Endodermal cell (in vitro differentiated cells): Measurements from ENCODE around the gene SPCS2. TPM values are rescaled to one million over a fixed set of nuclear protein-coding genes. Genes with fewer than 3 reads are reported as not detected.

Experiments
- DNase-seq: peaks from one replicate; pipeline ENCODE4 v3.0.0-alpha.2; 2017
- H3K27ac ChIP-seq: 2 replicates; pipeline ENCODE4 v1.5.1; 2013; ENCODE audit warnings: mild to moderate bottlenecking, low read depth, low read length, moderate library complexity
- H3K27me3 ChIP-seq: 2 replicates; pipeline ENCODE4 v1.6.1; 2013; ENCODE audit warnings: mild to moderate bottlenecking, low read length, moderate library complexity; ENCODE audit not compliant: insufficient read depth, control insufficient read depth, poor library complexity, severe bottlenecking
- H3K36me3 ChIP-seq: 2 replicates; pipeline ENCODE4 v1.7.0; 2013; ENCODE audit warnings: mild to moderate bottlenecking, low read length, moderate library complexity; ENCODE audit not compliant: control insufficient read depth, insufficient read depth
- H3K4me1 ChIP-seq: one replicate; pipeline ENCODE4 v1.7.0; 2013; ENCODE audit warnings: low read length; ENCODE audit not compliant: control insufficient read depth, insufficient read depth
- H3K4me3 ChIP-seq: 2 replicates; pipeline ENCODE4 v1.5.1; 2013; ENCODE audit warnings: mild to moderate bottlenecking, low read length, moderate library complexity
- H3K9ac ChIP-seq: 2 replicates; pipeline ENCODE4 v1.6.1; 2013; ENCODE audit warnings: mild to moderate bottlenecking, low read length, moderate library complexity; ENCODE audit not compliant: poor library complexity, severe bottlenecking; ENCODE audit errors: extremely low read depth
- H3K9me3 ChIP-seq: 2 replicates; pipeline ENCODE4 v1.6.1; 2013; ENCODE audit warnings: mild to moderate bottlenecking, low read length, moderate library complexity; ENCODE audit not compliant: control insufficient read depth
- H3K27ac Mint-ChIP-seq: 2 replicates; pipeline ENCODE4 v1.8.0; 2020; ENCODE audit warnings: mixed read lengths
- H3K27me3 Mint-ChIP-seq: 2 replicates; pipeline ENCODE4 v1.8.0; 2021; ENCODE audit warnings: mild to moderate bottlenecking, mixed read lengths; ENCODE audit not compliant: insufficient read depth
- H3K36me3 Mint-ChIP-seq: 2 replicates; pipeline ENCODE4 v1.8.0; 2020; ENCODE audit warnings: low read depth, mixed read lengths
- H3K4me1 Mint-ChIP-seq: 2 replicates; pipeline ENCODE4 v1.8.0; 2020; ENCODE audit warnings: mixed read lengths
- H3K4me3 Mint-ChIP-seq: 2 replicates; pipeline ENCODE4 v1.8.0; 2020; ENCODE audit warnings: mild to moderate bottlenecking, moderate library complexity, mixed read lengths
- H3K9me3 Mint-ChIP-seq: 2 replicates; pipeline ENCODE4 v1.8.0; 2020; ENCODE audit warnings: mild to moderate bottlenecking, mixed read lengths
- CTCF ChIP-seq: fragments of 200-600 bp; sonication (generic); conservative IDR thresholded peaks from 2 replicates; pipeline ENCODE4 v1.5.0; 2021; ENCODE audit warnings: antibody characterized with exemption, mild to moderate bottlenecking
- WGBS, 2 experiments: methylation state at CpG; one replicate each; pipeline versions ENCODE4 v1.1.5 to v1.1.7; 2013; ENCODE audit warnings: missing lambda C conversion rate in 2 of 2, mixed read lengths in 1 of 2; ENCODE audit not compliant: insufficient coverage in 1 of 2, insufficient read length in 1 of 2; 5-methylcytosine and 5-hydroxymethylcytosine counted together
- total RNA-seq, 2 donors: library from RNA; stranded (reverse); fragmentation: NEBNext Ultra II Directional in 1 of 2; extraction: Animal tissue kit (Norgen Biotek cat#: 25700) in 1 of 2; gene quantifications; 2 replicates in 1 of 2; 3 replicates in 1 of 2; pipeline ENCODE4 v1.2.1, GENCODE V29; 2021

Gene SPCS2
- total RNA-seq, 2 donors from 2014 or later, result 131 to 141 TPM

- Histone ChIP-seq H3K9ac (no peak overlapping the region), H3K27ac (no peak overlapping the region), H3K4me3 (no peak overlapping the region), H3K4me1 (no peaks in the 10 kb centered on the region), H3K9me3 (no peaks in the 10 kb centered on the region), H3K36me3 (peaks cover 39% of the 10 kb centered on the region), H3K27me3 (no peaks in the 10 kb centered on the region)
- peaks cover 18% of the 10 kb centered on the region for H3K36me3 Mint-ChIP-seq
- no peak overlapping the region for H3K27ac Mint-ChIP-seq
- no peaks in the 10 kb centered on the region for H3K4me1 Mint-ChIP-seq
- 92 to 100% methylated on average over 2 of the region's 2 CpGs for WGBS, 2 experiments
- no peaks in the 10 kb centered on the region for H3K27me3 Mint-ChIP-seq
- no peak for TF ChIP-seq CTCF
- DNase-seq, result no peak
- H3K9me3 Mint-ChIP-seq, result no peaks in the 10 kb centered on the region
- H3K4me3 Mint-ChIP-seq, result no peak overlapping the region
Measured at GRCh38 chr11:74980634-74981033, 31.6 kb downstream of the SPCS2 start.

- Mint-ChIP-seq H3K9me3 (no peaks in the 10 kb centered on the region), H3K4me3 (no peak overlapping the region), H3K36me3 (peaks cover 17% of the 10 kb centered on the region), H3K27me3 (no peaks in the 10 kb centered on the region), H3K4me1 (no peaks in the 10 kb centered on the region), H3K27ac (no peak overlapping the region)
- DNase-seq, result no peak
- Histone ChIP-seq H3K36me3 (peaks cover 33% of the 10 kb centered on the region), H3K4me3 (no peak overlapping the region), H3K27me3 (no peaks in the 10 kb centered on the region), H3K9me3 (no peaks in the 10 kb centered on the region), H3K27ac (no peak overlapping the region), H3K9ac (no peak overlapping the region), H3K4me1 (no peaks in the 10 kb centered on the region)
- no peak for TF ChIP-seq CTCF
- WGBS, 2 experiments, result 95% methylated on average over 1 of the region's 1 CpG; no CpG with 5 or more reads in 1 of the 2 experiments
Measured at GRCh38 chr11:74981888-74982287, 32.8 kb downstream of the SPCS2 start.

- no peak for DNase-seq
- no peak overlapping the region for H3K4me3 Mint-ChIP-seq
- Histone ChIP-seq H3K27ac (no peak overlapping the region), H3K4me3 (no peak overlapping the region), H3K9me3 (no peaks in the 10 kb centered on the region), H3K36me3 (peaks cover 18% of the 10 kb centered on the region), H3K27me3 (no peaks in the 10 kb centered on the region), H3K9ac (no peak overlapping the region), H3K4me1 (no peaks in the 10 kb centered on the region)
- no peaks in the 10 kb centered on the region for H3K4me1 Mint-ChIP-seq
- 97% methylated on average over 3 of the region's 3 CpGs for WGBS, 2 experiments
- H3K27ac Mint-ChIP-seq, result no peak overlapping the region
- no peak for TF ChIP-seq CTCF
- peaks cover 2% of the 10 kb centered on the region for H3K27me3 Mint-ChIP-seq
- no peaks in the 10 kb centered on the region for H3K9me3 Mint-ChIP-seq
- peaks cover 7% of the 10 kb centered on the region for H3K36me3 Mint-ChIP-seq
Measured at GRCh38 chr11:74984070-74984469, 35.0 kb downstream of the SPCS2 start.
